Measurements from ENCODE around the gene MS4A14.

Gene MS4A14

GRCh38 chr11:60389279-60389910 lies 6.9 kb upstream of the MS4A14 start:
- H3K4me3 ChIP-seq (replicated peaks; ENCODE audit: low read depth, low read length): no peak overlapping the region
- no peak for TF ChIP-seq CTCF (IDR thresholded peaks at IDR 0.05; ENCODE audit: low read depth, low read length, missing control alignments)
- no peak for DNase-seq (ENCODE audit: extremely low read depth, low read depth)

- H3K4me3 ChIP-seq (replicated peaks; ENCODE audit: low read depth, low read length): no peak overlapping the region
- TF ChIP-seq CTCF (IDR thresholded peaks at IDR 0.05; ENCODE audit: low read depth, low read length, missing control alignments): no peak
- no peak for DNase-seq (ENCODE audit: extremely low read depth, low read depth)
These were observed 5.8 kb upstream of the MS4A14 start for GRCh38 chr11:60390419-60390818.

DNA sequence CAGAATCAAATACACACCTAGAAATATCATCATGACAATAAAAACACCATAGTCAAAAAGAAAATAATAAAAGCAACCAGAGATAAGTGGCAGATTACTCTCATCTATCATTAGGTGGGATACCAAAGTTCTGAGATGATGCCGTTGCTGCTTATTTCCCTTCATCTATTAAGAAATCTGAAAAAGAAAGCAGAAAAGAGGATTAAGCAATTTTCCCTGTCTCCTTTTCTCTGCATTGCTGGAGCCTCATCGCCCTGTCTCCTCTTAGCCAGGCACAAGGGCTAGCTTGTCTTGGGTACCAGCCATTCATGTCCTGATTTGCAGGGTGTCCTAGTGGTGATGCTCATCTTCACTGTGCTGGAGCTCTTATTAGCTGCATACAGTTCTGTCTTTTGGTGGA lies 3.9 kb upstream of the MS4A14 start:
- no peak for DNase-seq (ENCODE audit: extremely low read depth, low read depth)
- H3K4me3 ChIP-seq (replicated peaks; ENCODE audit: low read depth, low read length): no peak overlapping the region
- no peak for TF ChIP-seq CTCF (IDR thresholded peaks at IDR 0.05; ENCODE audit: low read depth, low read length, missing control alignments)

GRCh38 chr11:60393016-60393415 lies 3.2 kb upstream of the MS4A14 start:
- H3K4me3 ChIP-seq (replicated peaks; ENCODE audit: low read depth, low read length): no peak overlapping the region
- no peak for TF ChIP-seq CTCF (IDR thresholded peaks at IDR 0.05; ENCODE audit: low read depth, low read length, missing control alignments)
- no peak for DNase-seq (ENCODE audit: extremely low read depth, low read depth)

- no peak for TF ChIP-seq CTCF (IDR thresholded peaks at IDR 0.05; ENCODE audit: low read depth, low read length, missing control alignments)
- no peak overlapping the region for H3K4me3 ChIP-seq (replicated peaks; ENCODE audit: low read depth, low read length)
- no peak for DNase-seq (ENCODE audit: extremely low read depth, low read depth)
These were observed 1.4 kb upstream of the MS4A14 start for GRCh38 chr11:60394666-60395380.

DNA sequence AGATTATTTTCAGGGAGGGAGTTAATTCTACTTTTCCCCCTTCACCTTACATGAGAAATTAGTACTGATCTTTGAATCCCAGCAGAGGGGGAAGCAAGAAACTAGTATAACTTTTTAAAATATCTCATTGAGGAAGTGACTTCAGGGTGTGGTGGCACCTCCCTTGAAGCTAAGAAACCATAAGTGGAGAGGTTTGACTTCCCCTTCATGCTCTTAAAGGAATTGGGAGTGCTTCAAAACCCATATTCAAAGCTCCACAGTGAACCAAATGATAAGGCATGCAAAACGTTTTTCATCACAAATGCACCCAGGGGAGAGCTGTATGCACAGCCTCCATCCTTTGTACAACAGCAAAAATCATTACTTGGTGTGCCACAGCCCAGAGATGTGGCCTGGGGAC lies 540 bp downstream of the MS4A14 start:
- DNase-seq (ENCODE audit: extremely low read depth, low read depth): no peak
- H3K4me3 ChIP-seq (replicated peaks; ENCODE audit: low read depth, low read length): no peak overlapping the region
- TF ChIP-seq CTCF (IDR thresholded peaks at IDR 0.05; ENCODE audit: low read depth, low read length, missing control alignments): no peak

All from HFF-Myc (cell line).